Fibroblast of lung (primary cell): ENCODE data around the gene NDUFB2.
"Not testable (repeated sequence)": the region's sequence is repeated elsewhere in the genome, so short reads cannot be mapped to it uniquely, and the experiment has no call there.

ENCODE experiments used
- CTCF ChIP-seq, 2 donors: IDR thresholded peaks in 1 of 2; conservative IDR thresholded peaks in 1 of 2; 1 replicate in 1 of 2; 2 replicates in 1 of 2; pipeline ENCODE4 v1.5.1; 2011 to 2012; ENCODE audit warnings: low read length in 2 of 2, control low read depth in 1 of 2, inconsistent platforms in 1 of 2, low read depth in 1 of 2, mild to moderate bottlenecking in 1 of 2
- EZH2 ChIP-seq: IDR thresholded peaks from 2 replicates; pipeline ENCODE4 v1.5.1; 2012; ENCODE audit warnings: low read length, control low read depth, mild to moderate bottlenecking; ENCODE audit errors: missing control alignments

- TF ChIP-seq CTCF (conservative IDR thresholded peaks at IDR 0.05 in 1 of 2, IDR thresholded peaks at IDR 0.05 in 1 of 2; ENCODE audit: low read depth in 1 of 2, low read length in 2 of 2); EZH2: not testable (repeated sequence)
Measured at GRCh38 chr7:140669862-140670261, 26.6 kb upstream of the NDUFB2 start.
